HG03196 (cell line): ENCODE data around the gene STRN.
"Not testable (repeated sequence)": the region's sequence is repeated elsewhere in the genome, so short reads cannot be mapped to it uniquely, and the experiment has no call there.

Experiments
- ATAC-seq: cut with Tn5 transposase; IDR thresholded peaks from one replicate; pipeline ENCODE4 v1.9.1; 2021; ENCODE audit not compliant: unreplicated experiment

Gene STRN

DNA sequence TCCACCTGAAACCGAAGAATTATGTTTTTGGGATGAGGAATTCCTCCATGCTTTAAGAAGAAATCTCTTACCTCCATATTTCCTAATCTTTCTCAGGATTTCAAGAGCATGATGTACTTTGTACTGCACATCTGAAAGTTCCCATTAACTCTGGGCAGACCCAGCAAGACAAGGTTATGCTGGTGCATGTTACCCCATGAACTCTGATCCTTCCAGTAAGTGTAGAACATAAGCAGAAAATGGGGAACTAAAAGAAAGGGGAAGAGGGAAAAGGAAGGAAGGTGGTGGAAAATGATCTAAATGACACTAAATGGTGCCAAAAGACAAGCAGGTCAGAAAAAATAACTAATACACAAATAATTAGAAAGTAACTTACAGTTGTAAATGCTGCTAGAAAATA, 50.7 kb downstream of the STRN start:
- ATAC-seq, result no peak

DNA sequence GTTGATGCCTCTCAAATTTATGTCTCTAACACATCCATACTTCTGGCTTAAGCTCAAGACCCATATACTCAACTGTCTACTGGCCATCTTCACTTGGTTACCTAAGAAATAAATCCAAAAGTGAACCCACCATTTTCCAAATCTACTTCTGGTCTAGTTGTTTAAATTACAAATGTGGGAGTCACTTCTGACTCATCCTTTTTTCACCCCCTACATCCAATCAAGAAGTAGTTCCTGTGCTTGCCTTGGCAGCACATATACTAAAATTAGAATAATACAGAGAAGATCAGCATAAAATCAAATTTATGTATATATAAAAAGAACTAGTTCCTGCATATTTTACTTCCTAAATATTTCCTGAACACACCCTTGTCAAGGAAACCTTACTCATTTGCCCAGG, 53.6 kb downstream of the STRN start:
- ATAC-seq, result no peak

DNA sequence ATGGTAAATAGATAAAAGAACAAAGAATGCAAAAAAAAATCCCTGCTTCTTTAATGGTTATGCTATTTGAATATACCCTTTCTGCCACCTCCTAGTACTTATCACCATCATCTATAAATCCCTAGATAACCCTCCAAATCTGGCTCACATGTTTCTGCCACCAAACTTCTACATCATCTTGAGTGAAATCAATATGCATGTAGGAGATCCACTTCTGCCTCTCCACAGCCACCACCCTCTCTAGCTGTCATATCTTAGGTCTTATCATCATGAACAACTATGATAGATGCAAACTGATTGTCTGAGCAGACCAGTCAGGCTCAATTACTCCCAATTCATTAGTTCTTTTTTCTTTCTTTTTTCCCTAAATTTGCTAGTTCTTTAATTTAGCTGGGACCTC, 55.3 kb downstream of the STRN start:
- no peak for ATAC-seq

DNA sequence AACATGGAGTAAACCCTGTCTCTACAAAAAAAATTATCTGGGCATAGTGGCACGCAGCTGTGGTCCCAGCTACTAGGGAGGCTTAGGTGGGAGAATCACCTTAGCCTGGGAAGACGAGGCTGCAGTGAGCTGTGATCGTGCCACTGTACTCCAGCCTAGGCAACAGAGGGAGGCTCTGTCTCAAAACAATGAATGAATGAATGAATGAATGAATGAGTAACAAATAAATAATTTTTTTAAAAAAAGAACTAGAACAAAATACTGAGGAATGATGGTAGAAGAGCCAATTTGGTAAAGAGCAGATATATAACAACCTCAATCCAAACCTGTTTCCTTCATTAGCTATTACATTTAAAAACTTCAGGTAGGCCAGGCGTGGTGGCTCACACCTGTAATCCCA, 60.1 kb downstream of the STRN start:
- ATAC-seq, result no peak

DNA sequence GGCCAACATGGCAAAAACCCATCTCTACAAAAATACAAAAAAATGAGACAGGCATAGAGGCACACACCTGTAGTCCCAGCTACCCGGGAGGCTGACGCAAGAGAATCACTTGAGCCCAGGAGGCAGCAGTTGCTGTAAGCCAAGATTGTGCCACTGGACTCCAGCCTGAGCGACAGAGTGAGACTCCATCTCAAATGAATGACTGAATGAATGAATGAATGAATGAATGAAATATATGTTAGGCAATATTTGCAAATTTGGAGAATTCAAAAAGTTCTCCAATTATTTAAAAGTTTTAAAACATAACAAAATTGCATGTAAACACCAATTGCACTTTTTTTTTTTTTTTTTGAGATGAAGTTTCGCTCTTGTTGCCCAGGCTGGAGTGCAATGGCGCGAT, 61.7 kb downstream of the STRN start:
- ATAC-seq, result no peak

DNA sequence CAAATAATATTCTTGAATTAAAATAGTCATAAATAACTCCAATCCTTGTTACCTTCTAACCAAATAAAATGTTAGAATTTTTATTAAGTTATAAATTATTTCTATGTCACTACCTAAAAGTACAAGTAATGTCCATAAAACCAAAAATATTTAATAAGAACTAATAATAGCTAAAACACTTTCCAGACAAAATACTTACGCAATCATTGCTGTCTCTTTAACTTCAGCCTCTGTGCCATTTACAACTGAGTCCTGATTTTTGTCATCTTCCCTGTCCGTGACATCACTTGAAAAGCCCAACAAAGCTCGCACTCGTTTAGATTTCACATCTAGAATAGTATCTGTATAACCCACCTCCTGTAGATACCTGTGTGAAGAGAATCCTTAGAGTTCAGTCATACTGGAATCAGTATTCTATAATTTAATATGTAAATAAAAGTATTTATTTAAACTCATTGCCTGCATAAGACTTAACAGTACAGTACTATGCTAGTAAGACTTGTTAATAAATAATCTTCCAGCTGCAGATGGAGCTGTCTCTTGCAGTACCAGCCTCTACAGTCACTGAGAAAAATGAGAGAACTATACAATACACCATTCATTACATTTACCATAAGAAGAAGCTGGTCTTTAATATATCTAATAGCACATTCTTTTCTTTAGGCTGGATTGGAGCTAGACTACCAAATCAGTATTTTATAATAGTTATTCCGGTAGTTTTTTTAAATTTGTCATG, 63.8 kb downstream of the STRN start:
- no peak for ATAC-seq

DNA sequence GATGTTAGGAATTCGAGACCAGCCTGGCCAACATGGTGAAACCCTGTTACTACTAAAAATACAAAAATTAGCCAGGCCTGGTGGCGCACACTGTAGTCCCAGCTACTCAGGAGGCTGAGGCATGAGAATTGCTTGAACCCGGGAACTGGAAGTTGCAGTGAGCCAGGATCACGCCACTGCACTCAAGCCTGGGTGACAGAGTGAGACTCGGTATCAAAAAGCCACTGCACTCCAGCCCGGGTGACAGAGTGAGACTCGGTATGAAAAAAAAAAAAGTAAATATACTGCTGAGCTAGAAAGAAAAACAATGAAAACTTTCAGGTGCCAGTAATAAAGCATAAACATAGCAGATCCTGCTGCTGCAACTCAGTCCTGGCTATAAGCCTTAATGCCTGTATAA, 73.5 kb downstream of the STRN start:
- no peak for ATAC-seq

DNA sequence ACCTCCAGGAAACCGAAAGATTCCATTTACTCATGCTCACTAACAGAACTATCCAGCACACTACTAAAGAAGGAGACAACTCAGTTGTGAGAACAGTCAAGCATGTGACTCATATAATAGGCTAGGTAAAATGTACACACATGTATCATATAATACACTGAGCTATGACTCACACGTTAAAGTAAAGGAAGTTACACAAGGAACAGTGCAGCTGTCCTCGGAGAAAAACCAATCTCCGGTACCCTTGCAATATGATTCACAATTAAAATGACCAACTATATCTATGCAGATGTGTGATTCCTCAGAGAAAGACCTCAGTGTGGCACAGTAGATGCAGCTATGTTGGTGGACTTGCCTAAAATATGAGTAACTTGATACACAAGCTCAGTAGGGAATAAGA, 76.5 kb downstream of the STRN start:
- ATAC-seq, result no peak

DNA sequence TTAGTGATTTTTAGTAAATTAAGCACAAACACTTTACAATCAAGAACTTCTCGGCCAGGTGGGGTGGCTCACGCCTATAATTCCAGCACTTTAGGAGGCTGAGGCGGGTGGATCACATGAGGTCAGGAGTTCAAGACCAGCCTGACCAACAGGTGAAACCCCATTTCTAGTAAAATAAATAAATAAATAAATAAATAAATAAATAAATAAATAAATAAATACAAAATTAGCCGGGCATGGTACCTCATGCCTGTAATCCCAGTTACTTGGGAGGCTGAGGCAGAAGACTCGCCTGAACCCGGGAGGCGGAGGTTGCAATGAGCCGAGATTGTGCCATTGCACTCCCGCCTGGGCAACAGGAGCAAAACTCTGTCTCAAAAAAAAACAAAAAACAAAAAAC, 79.2 kb downstream of the STRN start:
- ATAC-seq, result not testable (repeated sequence)

DNA sequence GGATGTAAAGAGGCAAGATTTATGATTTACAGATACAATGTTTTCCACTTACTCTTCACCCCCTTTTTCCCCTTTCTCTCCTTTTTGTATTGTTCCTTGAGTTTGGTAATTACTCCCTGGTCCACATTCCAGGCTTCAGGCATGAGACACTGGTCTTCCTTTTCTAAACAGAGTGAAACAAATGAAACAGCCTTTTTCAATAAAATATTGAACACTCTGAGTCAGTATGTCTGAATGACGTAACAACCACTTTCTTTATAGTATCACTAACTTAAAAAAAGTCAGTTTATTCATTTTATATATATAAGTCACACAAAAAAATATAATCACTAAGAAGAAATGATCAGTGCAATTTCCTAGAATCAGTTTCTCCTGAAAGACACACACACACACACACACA, 79.7 kb downstream of the STRN start:
- no peak for ATAC-seq

DNA sequence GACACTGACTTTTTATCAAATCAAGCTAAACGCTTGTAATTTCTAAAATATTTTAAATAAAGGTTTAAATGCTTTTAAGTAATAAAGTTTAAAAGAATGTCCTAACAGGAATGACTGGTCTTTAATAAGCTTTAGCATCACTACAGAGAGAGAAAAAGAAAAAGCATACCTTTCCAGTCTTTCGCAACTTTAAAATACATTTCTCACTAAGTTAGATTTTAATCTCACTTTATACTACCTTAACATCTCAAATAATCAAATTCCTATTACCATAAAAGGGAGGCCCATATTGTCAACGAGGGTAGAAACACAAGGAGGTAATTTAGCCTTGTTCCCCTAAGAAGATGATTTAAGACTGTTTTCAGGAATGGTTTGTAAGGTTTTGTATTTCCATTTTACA, 80.7 kb downstream of the STRN start:
- ATAC-seq, result no peak

DNA sequence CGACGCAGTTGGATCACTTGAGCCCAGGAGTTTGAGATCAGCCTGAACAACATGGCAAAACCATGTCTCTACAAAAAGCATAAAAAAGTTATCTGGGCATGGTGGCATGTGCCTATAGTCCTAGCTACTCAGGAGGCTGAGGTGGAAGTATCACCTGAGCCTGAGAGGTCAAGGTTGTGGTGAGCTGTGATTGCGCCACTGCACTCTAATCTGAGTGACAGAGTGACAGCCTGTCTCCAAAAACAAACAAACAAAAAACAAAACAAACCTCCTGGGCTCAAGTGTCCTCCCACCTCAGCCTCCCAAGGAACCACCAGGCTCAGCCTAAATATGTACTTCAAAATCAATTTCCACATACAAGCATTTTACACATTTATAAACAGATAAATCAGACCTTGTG, 83.8 kb downstream of the STRN start:
- no peak for ATAC-seq

DNA sequence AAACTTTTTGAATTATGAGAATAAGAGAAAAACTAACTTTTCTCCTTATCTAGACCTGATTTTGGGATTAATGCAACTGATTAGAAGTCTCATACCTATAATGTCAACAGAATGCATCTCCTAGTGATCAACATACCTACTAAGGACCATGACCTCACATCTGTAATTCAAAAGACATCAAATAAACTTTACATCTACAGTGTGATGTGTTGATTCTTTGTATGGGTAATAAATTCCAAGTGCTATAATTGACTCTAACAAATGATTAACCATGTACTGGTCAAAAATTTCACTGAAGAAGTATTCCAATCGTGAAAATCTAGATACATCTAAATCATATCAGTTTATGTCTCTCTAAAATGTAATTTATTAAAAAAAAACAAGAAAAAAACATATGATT, 84.5 kb downstream of the STRN start:
- no peak for ATAC-seq

DNA sequence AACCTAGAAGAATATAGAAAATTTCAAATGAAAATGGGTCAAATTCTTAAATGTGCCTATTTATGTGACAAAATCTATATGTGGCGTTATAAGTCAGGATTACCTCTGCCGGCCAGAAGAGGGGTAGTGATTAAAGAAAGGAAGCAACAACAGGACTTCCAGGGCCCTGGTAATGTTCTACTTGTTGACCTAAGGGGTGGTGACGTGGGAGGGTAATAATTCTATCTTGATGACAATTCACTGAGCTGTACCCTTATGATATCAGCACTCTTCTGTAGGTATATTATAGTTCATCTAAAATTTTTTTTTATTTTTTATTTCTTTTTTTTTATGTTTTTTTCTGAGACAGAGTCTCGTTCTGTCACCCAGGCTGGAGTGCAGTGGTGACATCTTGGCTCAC, 87.9 kb downstream of the STRN start:
- no peak for ATAC-seq

DNA sequence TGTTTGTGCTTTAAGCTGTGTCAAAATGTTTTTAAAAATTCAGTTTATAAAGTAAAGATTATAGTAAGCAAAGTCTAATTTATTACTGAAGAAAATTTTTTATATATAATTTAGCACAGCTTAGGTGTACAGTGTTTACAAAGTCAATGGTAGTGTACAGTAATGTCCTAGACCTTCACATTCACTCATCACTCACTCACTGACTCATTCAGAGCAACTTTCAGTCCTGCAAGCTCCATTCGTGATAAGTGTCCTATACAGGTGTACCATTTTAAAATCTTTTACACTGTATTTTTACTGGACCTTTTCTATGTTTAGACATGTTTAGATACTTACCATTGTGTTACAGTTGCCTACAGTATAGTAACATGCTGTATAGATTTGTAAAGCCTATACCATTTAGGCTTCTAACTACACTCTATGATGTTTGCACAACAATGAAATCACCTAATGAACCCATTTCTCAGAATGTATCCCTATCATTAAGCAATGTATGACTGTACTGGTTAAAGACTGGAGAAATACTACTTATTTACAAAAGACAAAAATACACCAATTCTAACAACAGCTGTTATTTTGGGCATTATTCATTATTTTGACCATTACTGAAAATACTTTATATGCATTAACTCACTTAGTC, 95.1 kb downstream of the STRN start:
- ATAC-seq, result no peak

DNA sequence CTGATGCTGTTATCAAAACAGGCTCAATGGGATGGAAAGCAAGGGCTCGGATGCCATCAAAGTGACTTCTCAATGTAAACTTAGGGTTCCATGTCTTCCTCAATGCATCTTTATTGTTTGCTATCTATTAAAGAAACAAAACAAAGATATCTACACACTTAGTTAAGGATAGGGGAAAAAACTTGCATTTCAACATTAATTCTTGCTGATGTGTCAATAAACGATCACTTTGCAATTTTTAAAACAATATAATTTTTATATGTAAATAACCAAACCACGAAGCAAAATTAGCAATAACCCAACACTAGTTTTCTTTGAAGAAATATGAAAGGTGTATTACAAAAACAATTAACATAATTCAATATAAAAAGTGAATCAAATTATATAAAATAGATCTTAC, 96.7 kb downstream of the STRN start:
- no peak for ATAC-seq

DNA sequence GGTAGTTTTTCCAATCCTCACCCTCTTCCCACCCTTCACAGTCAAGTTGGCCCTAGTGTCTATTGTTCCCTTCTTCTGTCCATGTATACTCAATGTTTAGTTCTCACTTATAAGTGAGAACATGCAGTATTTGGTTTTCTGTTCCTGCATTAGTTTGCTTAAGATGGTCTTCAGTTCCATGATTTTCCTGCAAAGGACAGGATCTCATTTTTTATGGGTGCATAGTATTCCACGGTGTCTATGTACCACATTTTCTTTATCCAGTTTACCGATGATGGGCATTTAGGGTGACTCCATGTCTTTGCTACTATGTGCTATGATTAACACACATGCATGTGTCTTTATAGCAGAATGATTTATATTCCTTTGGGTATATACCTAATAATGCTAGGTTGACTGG, 104.4 kb downstream of the STRN start:
- no peak for ATAC-seq

DNA sequence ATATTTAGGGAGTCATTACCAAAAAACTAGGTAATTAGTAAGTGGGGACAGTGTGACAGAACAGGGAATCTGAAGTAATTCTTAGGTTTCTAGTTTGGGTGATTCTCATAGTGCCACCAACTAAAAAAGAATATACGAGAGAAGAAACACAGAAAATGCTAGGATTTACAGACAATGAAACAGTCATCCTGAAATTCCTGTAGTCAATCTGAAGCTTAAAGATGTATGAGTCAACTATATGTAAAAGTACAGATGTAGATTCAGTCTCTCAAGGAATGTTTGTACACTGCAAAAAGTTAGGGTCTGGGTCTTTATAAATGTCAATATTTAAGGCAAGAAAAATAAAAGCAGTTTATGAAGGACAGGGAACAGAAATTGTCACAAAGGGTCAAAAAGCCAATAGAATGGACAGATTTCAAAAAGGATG, 107.0 kb downstream of the STRN start:
- peak; percentile 4 for ATAC-seq

DNA sequence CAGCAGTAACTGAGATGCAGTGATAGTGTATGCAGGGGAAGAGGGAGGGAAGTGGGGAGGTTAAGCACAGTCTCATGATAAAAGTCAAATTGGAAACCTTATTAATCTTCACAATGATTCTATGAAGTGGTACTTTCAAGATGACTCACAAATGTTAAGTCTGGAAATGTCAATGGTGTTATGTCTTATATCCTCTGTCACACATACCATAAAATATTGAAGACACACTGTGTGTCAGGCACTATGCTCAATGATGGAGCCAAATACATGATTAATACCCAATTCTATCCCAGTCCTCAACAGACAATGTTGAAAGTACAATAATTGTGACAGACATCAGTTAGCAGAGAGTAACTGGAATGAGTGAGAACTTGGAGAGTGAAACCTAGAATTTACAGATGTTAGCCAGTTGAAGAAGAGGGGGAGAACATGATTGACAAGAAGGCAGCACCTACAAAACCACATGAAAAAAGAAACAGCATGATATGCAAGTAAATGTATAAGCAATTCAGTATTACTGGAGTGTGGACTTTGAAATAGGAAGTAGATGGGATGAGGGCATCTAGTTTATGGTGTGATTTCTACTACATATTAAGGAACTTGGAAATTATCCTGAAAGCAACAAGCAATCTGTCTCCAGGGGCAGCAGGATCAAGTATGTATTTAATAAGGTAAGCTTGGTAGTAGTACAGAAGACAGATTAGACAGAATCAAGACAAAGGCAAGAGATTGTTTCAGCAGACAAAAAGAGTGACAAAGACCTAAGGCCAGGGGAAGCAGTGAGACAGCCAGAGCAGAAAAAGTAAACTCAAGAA, 107.6 kb downstream of the STRN start:
- peak; percentile 52 for ATAC-seq

DNA sequence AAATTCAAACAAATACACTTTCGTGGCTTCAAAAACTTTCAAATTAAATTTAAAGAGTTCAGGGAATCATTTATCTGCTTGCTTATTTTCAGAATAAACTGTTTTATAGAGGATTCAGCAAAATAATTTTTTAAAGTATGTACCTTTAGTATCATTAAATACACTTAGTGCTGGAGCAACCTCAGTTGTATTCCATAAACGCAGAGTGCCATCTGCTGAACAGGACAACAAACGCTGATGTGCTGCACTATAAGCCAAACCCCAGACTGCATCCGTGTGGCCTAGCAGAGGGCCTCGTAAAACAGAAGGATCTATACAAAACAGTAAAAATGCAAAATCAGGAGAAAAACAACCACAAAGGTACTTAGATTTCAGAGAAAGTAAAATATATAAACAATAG, 108.6 kb downstream of the STRN start:
- no peak for ATAC-seq

DNA sequence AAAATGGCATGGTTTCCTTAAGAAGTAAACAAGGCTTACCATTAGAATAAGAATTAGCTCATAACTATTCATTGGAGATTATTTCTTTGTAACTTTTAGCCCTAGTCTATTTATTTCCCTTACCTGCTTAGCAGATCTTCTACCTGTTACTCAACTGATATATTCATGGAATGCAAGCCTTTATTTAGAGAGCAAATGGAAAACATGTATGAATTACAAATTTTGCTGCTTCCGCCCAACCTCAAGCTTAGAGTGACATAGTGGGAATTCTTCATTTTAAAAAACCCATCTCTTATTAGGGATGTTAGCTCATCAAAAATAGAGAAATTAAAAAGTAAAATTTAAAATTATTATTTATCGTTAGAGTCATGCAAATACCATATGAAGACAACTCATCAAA, 110.9 kb downstream of the STRN start:
- no peak for ATAC-seq

DNA sequence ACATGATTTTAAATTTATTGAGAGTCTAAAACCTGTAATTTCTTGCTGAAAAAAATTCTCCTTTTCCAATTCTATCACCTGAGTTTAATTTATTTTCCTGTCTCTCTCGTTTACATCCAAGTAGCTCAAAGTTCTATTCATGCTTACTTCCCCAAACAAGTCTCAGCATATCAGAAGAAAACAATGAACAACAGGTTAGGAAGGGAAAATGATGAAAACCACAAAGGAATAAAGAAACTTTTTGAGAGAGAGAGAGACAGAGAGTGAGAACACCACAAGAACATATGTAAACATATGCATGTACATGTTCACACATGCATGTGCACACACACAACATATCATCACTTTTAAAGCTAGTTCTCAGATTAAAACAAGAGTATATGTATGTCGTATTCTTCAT, 112.1 kb downstream of the STRN start:
- ATAC-seq, result no peak
